ENCODE data around the gene MAG. TPM values are rescaled to one million over a fixed set of nuclear protein-coding genes. Genes with fewer than 3 reads are reported as not detected.

MAG gene
- polyA plus RNA-seq, 1 donor from 2014 or later, result 0.25 TPM

Other genes with a start within 250 kb of the MAG start
- gene FXYD3, start 176.3 kb upstream of the MAG start, polyA plus RNA-seq, result not detected
- not detected for gene LGI4, start 157.1 kb upstream of the MAG start, polyA plus RNA-seq
- 7.1 TPM for gene FXYD1, start 153.3 kb upstream of the MAG start, polyA plus RNA-seq
- gene FXYD7, start 148.9 kb upstream of the MAG start, polyA plus RNA-seq, result 4.2 TPM
- gene FXYD5, start 137.4 kb upstream of the MAG start, polyA plus RNA-seq, result 417 TPM
- not detected for gene FAM187B, start 63.4 kb upstream of the MAG start, polyA plus RNA-seq
- gene LSR, start 43.2 kb upstream of the MAG start, polyA plus RNA-seq, result 49.1 TPM
- gene USF2, start 23.2 kb upstream of the MAG start, polyA plus RNA-seq, result 11.5 TPM
- gene HAMP, start 9.6 kb upstream of the MAG start, polyA plus RNA-seq, result not detected
- gene CD22, start 37.0 kb downstream of the MAG start, polyA plus RNA-seq, result 494 TPM
- gene FFAR1, start 55.7 kb downstream of the MAG start, polyA plus RNA-seq, result 0.24 TPM
- gene FFAR3, start 66.3 kb downstream of the MAG start, polyA plus RNA-seq, result not detected
- not detected for gene GPR42, start 78.9 kb downstream of the MAG start, polyA plus RNA-seq
- gene FFAR2, start 156.1 kb downstream of the MAG start, polyA plus RNA-seq, result not detected
- not detected for gene KRTDAP, start 198.3 kb downstream of the MAG start, polyA plus RNA-seq
- gene DMKN, start 221.5 kb downstream of the MAG start, polyA plus RNA-seq, result 1.1 TPM
- not detected for gene SBSN, start 236.2 kb downstream of the MAG start, polyA plus RNA-seq
- gene GAPDHS, start 241.3 kb downstream of the MAG start, polyA plus RNA-seq, result not detected